KG1 (cell line): ENCODE data around the gene ZNF618.

Experiments used
- DNase-seq: peaks from one replicate; lab custom pipeline; 2025; lab: John Stamatoyannopoulos, UW

The ZNF618 gene

DNA sequence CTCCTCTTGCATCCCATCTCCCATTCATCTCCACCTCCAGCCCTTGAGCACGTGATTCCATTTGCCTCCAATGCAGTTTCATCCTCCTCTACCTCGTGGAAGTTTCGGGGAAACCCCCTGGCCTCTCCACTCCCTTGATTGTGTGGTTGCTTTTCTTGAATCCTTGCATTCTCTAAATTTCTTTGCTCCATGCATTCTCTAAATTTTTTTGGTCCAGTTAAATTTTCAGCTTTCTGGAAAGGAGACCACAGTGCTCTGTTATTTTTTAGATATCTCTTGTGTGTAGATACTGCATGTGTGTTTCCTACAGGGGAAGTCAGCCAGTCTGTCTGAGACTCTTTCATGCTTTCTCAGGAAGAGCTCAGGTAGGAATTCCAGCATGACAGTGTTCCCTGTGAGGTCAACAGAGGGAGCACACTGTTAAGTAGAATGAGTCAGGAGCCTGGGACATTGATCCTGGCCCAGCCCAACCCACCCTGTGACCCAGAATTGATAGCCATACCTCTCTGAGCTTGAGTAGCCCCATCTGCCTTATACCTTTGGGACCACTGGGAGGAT lies 149.2 kb downstream of the ZNF618 start:
- DNase-seq: no peak

GRCh38 chr9:114025760-114026159 lies 149.7 kb downstream of the ZNF618 start:
- DNase-seq: no peak

DNA sequence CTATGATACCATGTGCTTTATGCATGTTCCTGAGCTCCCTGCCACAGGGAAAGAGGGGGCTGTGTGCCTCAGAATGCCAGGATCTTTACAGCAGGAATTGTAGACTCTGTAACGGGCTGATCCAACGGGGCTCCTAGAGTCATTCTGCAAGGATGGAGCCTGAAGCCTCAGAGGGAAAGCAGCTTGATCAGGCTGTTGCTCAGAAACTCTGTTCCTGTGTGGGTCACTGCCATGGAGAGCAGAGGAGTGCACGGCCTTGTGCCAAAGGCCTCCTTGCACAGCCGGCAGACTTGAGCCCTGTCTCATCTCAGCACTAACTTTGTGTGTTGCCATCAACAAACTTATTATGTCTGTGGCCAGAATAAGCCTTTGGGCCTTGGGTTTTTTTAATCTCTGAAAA lies 150.2 kb downstream of the ZNF618 start:
- no peak for DNase-seq

DNA sequence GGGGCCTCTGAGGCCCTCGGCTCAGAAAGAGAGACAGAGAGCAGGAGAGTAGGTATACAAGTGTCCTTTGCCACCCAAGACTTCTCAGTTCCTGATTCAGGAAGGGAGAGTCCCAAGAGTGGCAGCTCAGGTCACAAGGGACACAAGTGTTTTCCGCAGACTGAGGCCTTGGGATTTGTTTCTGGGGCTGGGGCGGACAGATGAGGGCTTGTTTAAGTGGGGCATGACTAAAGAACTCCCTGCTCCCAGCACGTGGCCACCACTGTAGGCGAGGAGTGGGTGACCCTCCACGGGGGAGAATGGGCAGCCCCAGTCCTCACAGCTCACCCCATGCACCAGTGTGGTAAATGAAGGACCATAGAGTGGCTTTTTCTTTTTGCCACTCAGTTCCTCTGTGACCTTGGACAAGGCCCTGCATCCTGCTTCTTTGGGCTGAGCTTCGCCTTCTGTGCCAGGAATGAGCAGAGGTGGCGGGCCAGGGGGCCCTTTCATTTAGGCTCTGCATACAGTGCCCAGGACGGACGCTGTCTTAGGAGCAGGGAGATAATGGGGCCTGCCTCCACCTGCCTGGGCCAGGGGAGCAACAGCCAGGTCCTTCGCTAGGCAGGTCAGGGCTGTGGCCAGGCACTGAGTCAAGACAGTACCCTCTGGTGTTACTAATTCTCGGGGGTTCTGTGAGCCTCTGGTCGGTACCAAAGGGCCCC lies 151.2 kb downstream of the ZNF618 start:
- DNase-seq: no peak

- no peak for DNase-seq
Measured at GRCh38 chr9:114027863-114028465, 151.9 kb downstream of the ZNF618 start.

GRCh38 chr9:114028646-114029045 lies 152.5 kb downstream of the ZNF618 start:
- DNase-seq: no peak

GRCh38 chr9:114029311-114030170 lies 153.4 kb downstream of the ZNF618 start:
- no peak for DNase-seq

GRCh38 chr9:114030364-114030763 lies 154.3 kb downstream of the ZNF618 start:
- no peak for DNase-seq

DNA sequence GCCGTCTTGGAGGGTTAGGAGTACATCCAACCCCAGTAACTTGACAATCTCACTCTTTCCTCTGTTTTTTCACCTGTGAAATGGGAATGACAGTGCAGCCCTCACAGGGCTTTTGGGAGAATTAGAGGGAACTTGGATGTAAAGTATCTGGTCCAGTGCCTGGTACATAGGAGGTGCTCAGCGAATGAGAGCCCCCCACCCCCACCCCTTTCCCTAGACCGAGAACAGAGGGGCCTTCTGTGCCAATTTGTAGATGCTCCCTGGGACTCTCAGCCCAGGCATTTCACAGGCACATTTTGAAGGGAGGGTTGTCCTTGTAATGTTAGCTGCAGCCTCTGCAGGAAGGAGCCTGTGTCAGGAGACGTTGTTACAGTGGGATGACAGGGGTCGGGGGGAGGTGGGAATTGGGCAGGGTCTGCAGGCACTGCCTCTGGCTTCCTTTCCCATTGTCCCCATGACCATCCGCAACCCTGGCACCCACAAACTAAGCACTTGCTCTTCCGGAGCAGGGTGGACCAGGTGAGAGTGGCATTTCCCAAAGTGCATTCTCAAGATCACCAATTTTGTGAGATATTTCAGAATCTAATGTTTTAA lies 155.0 kb downstream of the ZNF618 start:
- no peak for DNase-seq

GRCh38 chr9:114031948-114032840 lies 156.1 kb downstream of the ZNF618 start:
- DNase-seq: no peak

DNA sequence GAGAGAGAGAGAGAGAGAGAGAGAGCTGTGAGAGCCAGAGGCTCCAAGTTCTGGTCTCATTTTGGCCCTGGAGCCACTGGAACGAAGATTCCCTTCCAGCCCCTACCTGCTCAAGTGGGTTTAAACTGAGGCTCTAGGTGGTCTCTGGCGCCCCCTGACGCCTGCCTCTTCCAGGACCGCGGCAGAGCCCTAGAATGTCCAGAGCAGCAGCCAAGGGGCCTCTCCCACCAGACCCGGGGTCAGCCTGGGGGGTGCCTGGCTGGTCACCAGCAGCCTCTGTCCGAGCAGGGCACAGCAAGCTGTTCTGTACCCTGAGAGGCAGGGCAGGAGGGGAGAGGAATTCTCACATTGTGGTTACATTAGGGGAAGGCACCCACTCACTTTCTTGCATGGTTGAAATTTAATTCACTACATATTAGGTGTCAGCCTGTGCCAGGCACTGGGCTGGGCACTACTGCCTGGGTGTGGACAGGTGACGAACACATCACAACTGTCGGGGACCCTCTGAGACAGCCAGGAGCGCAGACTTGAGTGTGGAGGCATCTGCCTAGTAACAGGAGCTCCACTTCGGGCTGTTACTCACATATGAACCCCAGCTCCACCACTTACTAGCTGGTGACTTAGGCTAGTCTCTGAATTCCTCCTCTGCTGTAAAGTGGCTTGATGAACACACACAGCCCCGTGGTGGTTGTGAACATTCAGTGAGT lies 157.4 kb downstream of the ZNF618 start:
- DNase-seq: no peak

DNA sequence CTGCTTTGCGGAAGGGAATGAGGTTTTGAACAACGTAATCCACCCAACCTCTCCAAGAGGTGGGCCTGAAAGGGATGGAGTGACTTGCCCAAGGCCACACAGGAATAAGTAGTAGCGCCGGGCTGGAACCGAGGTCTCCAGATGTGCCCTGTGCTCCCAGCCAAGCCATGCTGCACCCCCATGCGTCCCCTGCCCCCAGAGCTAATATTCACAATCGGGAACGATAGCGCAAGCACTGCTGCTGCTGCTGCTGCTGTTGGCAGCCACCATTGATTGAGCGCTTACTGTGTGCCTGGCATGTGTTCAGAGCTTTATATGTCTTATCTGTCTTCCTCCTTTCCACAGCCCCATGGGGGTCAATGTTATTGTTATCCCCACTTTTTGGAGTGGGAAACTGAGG lies 158.1 kb downstream of the ZNF618 start:
- DNase-seq: no peak

GRCh38 chr9:114034661-114035062 lies 158.6 kb downstream of the ZNF618 start:
- DNase-seq: no peak

DNA sequence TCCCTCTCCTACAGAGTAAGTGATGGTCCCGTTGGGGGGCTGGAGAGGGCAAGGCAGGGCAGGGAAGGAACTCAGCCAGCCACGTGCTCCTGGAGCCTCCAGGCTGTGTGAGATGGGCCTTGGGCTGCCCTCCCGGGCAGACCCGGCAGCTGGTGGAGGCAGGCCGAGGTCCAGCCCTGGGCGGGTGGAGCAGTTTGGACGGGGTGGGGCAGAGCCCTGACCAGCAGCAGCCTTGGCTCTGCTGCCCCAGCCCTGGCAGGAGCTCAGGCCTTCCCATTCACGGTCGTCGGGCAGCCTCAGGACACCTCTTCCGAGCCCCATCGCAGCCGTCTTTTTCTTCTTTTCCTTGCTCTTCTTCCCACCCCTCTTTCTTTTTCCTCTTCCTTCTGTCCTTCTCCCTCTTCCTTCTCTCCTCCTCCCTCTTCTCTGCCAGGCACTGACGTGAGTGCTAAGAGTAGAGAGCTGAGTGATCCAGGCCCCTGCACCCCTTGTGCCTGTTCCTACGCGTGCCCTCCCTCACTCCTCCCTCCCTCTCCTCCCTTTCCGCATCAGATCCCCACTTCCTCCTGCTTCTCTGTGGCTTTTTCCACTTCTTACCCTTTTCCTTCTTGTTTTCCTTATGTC lies 159.2 kb downstream of the ZNF618 start:
- DNase-seq: no peak

DNA sequence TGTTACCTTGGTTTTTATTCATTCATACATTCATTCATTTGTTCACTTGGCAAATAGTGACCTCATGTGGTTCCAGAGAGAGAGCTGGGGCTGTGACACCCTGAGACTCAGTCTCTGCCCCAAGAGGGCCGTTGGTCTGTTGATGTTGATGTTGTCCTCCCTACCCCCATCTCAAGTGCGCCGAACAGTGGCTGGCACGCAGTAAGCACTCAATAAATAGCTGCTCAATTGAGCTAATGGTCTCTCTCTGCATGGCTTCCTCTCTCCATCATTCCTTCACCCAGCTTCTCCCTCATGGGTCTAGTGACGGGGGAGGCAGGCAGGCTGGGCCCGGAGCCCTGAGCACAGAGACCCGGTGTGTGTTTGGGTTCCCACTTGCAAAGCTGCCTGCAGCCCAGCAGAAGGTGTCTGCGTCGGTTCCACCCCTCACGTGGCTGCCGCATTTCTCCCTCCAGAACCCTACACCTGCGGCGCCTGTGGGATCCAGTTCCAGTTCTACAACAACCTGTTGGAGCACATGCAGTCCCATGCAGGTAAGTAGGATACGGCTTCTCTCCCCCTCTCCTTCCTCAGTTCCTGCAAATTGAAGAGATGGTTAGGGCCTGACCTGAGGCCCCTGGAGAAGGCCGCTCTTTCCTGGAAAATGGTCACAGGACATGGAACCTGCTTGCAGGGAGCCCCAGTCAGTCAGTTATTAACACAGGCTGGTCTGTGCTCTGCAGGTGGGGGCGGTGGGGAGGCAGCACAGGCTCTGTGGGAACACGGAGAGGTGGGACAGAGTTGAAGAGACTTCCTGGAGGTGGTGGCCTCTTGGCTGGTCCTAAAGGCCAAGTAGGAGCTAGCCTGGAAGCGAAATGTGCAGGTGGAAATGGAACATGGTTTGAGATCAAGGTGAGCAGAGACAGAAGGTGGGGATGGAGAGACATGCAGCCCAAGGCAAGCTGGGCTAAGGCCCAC lies 160.0 kb downstream of the ZNF618 start:
- no peak for DNase-seq

- DNase-seq: no peak
Measured at GRCh38 chr9:114037249-114037648, 161.1 kb downstream of the ZNF618 start.

GRCh38 chr9:114037961-114038723 lies 162.0 kb downstream of the ZNF618 start:
- DNase-seq: no peak

DNA sequence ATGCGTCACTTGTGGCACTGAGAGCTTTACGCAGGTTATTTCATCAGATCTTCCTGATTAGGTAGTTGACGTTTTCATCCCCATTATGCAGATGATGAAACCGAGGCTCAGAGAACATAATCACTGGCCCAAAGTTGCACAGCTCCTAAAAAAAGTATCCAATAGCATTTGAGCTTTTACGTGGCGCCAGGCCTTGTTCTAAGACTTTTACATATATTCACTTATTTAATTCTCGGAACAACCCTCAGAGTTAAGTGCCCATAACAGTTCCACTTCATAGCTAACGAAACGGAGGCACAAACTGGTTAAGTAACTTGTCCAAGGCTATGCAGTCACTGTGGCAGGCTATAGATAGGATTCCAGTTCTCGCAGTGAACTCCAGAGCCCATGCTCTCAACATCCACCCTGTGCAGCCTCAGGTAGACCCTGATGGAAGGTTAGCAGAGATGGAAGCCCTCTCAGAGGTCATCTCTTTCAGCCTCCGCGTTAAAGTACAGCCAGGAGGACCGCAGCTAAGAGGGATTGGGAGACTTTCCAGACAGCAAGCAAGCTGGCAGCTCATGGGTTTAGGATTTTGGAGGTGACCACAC lies 162.7 kb downstream of the ZNF618 start:
- no peak for DNase-seq
